ENCODE data around the gene CIB2. TPM values are rescaled to one million over a fixed set of nuclear protein-coding genes. Genes with fewer than 3 reads are reported as not detected.
A peak's percentile ranks its signal among the peaks of the same experiment; 100 is the strongest.

The CIB2 gene
- total and polyA plus RNA-seq, 11 donors: 3.3 to 18.5 (median 9.1) TPM

DNA sequence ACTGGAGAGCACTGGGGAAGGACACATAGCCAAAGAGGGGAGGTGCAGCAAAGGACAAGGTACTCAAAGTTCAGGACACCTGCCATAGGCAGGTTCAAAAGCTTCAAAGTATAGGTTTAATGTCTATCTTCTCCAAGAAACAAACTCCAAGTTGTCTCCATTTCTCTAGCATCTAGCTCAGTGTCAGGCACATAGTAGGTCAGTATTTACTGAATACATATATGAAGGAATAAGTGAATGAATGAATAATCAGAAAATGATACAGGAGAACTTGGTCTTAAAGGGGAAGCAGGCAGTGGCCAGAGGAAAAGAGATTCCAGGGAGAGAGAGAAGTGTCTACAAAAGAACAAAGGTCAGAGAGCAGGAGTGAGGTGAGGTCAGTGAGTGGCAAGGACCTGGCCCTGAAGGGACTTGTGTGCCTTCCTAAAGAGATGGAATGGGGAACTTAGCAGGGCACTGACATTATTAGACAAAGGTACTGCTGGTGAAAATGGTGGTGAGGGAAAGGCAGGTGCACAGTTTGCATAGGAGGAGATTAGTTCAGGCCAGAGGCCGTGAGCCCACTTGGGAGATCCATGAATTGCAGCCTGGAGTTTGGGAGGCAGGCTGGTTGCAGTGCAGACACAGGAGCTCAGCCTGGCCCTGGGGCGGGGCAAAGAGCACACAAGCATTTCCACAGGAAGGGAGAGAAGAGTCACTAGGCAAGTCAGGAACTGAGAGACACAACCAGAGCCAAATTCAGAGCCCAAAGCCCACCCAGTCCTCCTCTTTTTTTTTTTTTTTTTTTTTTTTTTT is 75.1 kb downstream of the CIB2 start:
- Histone ChIP-seq H3K4me1 (peaks cover 11 to 97% (median 57%) of the 10 kb centered on the region in 12 donors), H3K9me3 (no peaks in the 10 kb centered on the region), H3K27ac (peak overlapping the region in 8 of 12 donors; percentile 3 to 74 (median 42)), H3K36me3 (peaks cover 0 to 21% (median 11%) of the 10 kb centered on the region in 9 donors), H3K4me3 (no peak overlapping the region), H3K27me3 (no peaks in the 10 kb centered on the region)
- intact Hi-C loops (cut with DNase I): loop anchor here in 1 of 10 donors (5.0 kb wide), 1 partner anchor 49 kb away; no protein-coding TSS in a partner anchor
- peak in 2 of 5 donors; percentile 35 to 58 for DNase-seq
- ATAC-seq: peak; percentile 43 to 59 (median 51)
- TF ChIP-seq POLR2A (IDR thresholded peaks at IDR 0.05): no peak
- TF ChIP-seq, protein P1, sequence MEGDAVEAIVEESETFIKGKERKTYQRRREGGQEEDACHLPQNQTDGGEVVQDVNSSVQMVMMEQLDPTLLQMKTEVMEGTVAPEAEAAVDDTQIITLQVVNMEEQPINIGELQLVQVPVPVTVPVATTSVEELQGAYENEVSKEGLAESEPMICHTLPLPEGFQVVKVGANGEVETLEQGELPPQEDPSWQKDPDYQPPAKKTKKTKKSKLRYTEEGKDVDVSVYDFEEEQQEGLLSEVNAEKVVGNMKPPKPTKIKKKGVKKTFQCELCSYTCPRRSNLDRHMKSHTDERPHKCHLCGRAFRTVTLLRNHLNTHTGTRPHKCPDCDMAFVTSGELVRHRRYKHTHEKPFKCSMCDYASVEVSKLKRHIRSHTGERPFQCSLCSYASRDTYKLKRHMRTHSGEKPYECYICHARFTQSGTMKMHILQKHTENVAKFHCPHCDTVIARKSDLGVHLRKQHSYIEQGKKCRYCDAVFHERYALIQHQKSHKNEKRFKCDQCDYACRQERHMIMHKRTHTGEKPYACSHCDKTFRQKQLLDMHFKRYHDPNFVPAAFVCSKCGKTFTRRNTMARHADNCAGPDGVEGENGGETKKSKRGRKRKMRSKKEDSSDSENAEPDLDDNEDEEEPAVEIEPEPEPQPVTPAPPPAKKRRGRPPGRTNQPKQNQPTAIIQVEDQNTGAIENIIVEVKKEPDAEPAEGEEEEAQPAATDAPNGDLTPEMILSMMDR (IDR thresholded peaks at IDR 0.05): no peak
- 36 to 47% (median 45%) methylated on average over 2 of the region's 2 CpGs for WGBS, 4 donors

GRCh38 chr15:78054966-78055365 is 76.3 kb downstream of the CIB2 start:
- intact Hi-C loops (cut with DNase I): loop anchor here in 1 of 10 donors (5.0 kb wide), 1 partner anchor 48 kb away; no protein-coding TSS in a partner anchor
- Histone ChIP-seq H3K9me3 (no peaks in the 10 kb centered on the region), H3K27me3 (no peaks in the 10 kb centered on the region), H3K4me1 (peaks cover 21 to 99% (median 68%) of the 10 kb centered on the region in 12 donors), H3K4me3 (no peak overlapping the region), H3K27ac (peak overlapping the region in 1 of 12 donors; percentile 74), H3K36me3 (peaks cover 0 to 27% (median 11%) of the 10 kb centered on the region in 9 donors)
- DNase-seq: no peak
- WGBS, 4 donors: 88 to 92% (median 91%) methylated on average over 1 of the region's 1 CpG
- no peak for ATAC-seq
- TF ChIP-seq POLR2A (IDR thresholded peaks at IDR 0.05): no peak
- TF ChIP-seq, protein P1 (IDR thresholded peaks at IDR 0.05): no peak

Other genes with a start within 250 kb of the CIB2 start
- 10 to 100 TPM in 6 of 9 donors, 1 to 10 TPM in 3; 6.5 to 45.2 (median 10.8) TPM for gene TBC1D2B, start 53.7 kb downstream of the CIB2 start, total RNA-seq
- 1 to 10 TPM; 5.1 to 5.9 TPM for gene TBC1D2B, start 53.7 kb downstream of the CIB2 start, polyA plus RNA-seq
- not detected for gene SH2D7, start 38.9 kb downstream of the CIB2 start, total RNA-seq
- gene SH2D7, start 38.9 kb downstream of the CIB2 start, polyA plus RNA-seq: not detected
- 100 to 1,000 TPM; 166 to 471 (median 359) TPM for gene IDH3A, start 17.9 kb upstream of the CIB2 start, total RNA-seq
- 100 to 1,000 TPM; 158 to 160 TPM for gene IDH3A, start 17.9 kb upstream of the CIB2 start, polyA plus RNA-seq
- gene ACSBG1, start 103.1 kb upstream of the CIB2 start, total RNA-seq: 1 to 10 TPM in 1 of 9 donors, under 1 TPM in 3, not detected in 5; 0.05 to 1.2 (median 0.06) TPM
- gene ACSBG1, start 103.1 kb upstream of the CIB2 start, polyA plus RNA-seq: 1 to 10 TPM in 1 of 2 donors, under 1 TPM in 1; 0.25 to 1.0 TPM
- 100 to 1,000 TPM in 4 of 9 donors, 10 to 100 TPM in 5; 63.0 to 503 (median 94.6) TPM for gene DNAJA4, start 133.1 kb upstream of the CIB2 start, total RNA-seq
- 100 to 1,000 TPM in 1 of 2 donors, 10 to 100 TPM in 1; 62.3 to 296 TPM for gene DNAJA4, start 133.1 kb upstream of the CIB2 start, polyA plus RNA-seq
- gene SKIC8, start 168.2 kb upstream of the CIB2 start, total RNA-seq: 10 to 100 TPM; 20.8 to 34.4 (median 27.8) TPM
- 10 to 100 TPM; 28.2 to 50.2 TPM for gene SKIC8, start 168.2 kb upstream of the CIB2 start, polyA plus RNA-seq
- under 1 TPM in 1 of 9 donors, not detected in 8; 0.46 TPM for gene CRABP1, start 208.9 kb upstream of the CIB2 start, total RNA-seq
- not detected for gene CRABP1, start 208.9 kb upstream of the CIB2 start, polyA plus RNA-seq

All from heart left ventricle (tissue), 16 donors.